ENCODE data around the gene ZNF780B.

- TF ChIP-seq EZH2 (IDR thresholded peaks at IDR 0.05; ENCODE audit: borderline replicate concordance, insufficient read depth, low read depth, low read length, poor library complexity, severe bottlenecking) (no peak), CTCF (IDR thresholded peaks at IDR 0.05) (no peak)
Measured at GRCh38 chr19:39996811-39997637, 59.0 kb downstream of the ZNF780B start, which contains the start of gene ZNF546.

All from B cell (primary cell).